Measurements from ENCODE around the gene PLPPR2. TPM values are rescaled to one million over a fixed set of nuclear protein-coding genes. Genes with fewer than 3 reads are reported as not detected.

The PLPPR2 gene
- total RNA-seq, 1 experiment from 2014 or later, result 7.5 TPM

- TF ChIP-seq AFF4 (CRISPR knock-in tag; IDR thresholded peaks at IDR 0.05; ENCODE audit: borderline replicate concordance) (no peak), ZNF121 (CRISPR knock-in tag; IDR thresholded peaks at IDR 0.05) (no peak), CTCF (IDR thresholded peaks at IDR 0.05) (no peak)
Observed at GRCh38 chr19:11370744-11371143, 15.5 kb downstream of the PLPPR2 start (continued).

- Mint-ChIP-seq H3K4me3 (no peak overlapping the region; the same call in 1 of the 2 replicates), H3K36me3 (peaks cover 6% of the 10 kb centered on the region), H3K9me3 (no peaks in the 10 kb centered on the region), H3K27me3 (ENCODE audit: low read depth) (no peaks in the 10 kb centered on the region), H3K27ac (peak overlapping the region; percentile 2; the same call in 1 of the 2 replicates), H3K4me1 (peaks cover 15% of the 10 kb centered on the region)
- ChIA-PET CTCF (interaction anchor here (0.9 to 3.3 kb wide), 6 partner anchors 10 to 79 kb away, joined by 3 to 40 read pairs (median 16); partner anchors contain the start of genes EPOR and RAB3D), POLR2A (interaction anchor here (0.6 to 3.1 kb wide), 6 partner anchors 10 to 102 kb away, joined by 3 to 16 read pairs (median 5); partner anchors contain the start of genes CCDC159, EPOR, RAB3D and TMEM205)
- ATAC-seq (no peak), DNase-seq (ENCODE audit: low spot score) (peak; percentile 45)
- TF ChIP-seq SMAD4 (CRISPR knock-in tag; IDR thresholded peaks at IDR 0.05) (no peak), STAT6 (CRISPR knock-in tag; conservative IDR thresholded peaks at IDR 0.05; ENCODE audit: low read depth) (no peak), ZNF281 (CRISPR knock-in tag; IDR thresholded peaks at IDR 0.05) (no peak), USF2 (CRISPR knock-in tag; IDR thresholded peaks at IDR 0.05) (no peak), MLX (CRISPR knock-in tag; IDR thresholded peaks at IDR 0.05) (no peak), PRDM15 (CRISPR knock-in tag; IDR thresholded peaks at IDR 0.05) (no peak), ATF6 (CRISPR knock-in tag; IDR thresholded peaks at IDR 0.05) (no peak), RORB (CRISPR knock-in tag; IDR thresholded peaks at IDR 0.05) (no peak), ZSCAN18 (CRISPR knock-in tag; IDR thresholded peaks at IDR 0.05) (no peak), GABPB1 (CRISPR knock-in tag; IDR thresholded peaks at IDR 0.05) (no peak)
Observed at GRCh38 chr19:11373166-11373884, 18.1 kb downstream of the PLPPR2 start.

Measured in WTC11 (cell line).